Measurements from ENCODE around the gene ATP6V1C2.

- TF ChIP-seq, protein P1, sequence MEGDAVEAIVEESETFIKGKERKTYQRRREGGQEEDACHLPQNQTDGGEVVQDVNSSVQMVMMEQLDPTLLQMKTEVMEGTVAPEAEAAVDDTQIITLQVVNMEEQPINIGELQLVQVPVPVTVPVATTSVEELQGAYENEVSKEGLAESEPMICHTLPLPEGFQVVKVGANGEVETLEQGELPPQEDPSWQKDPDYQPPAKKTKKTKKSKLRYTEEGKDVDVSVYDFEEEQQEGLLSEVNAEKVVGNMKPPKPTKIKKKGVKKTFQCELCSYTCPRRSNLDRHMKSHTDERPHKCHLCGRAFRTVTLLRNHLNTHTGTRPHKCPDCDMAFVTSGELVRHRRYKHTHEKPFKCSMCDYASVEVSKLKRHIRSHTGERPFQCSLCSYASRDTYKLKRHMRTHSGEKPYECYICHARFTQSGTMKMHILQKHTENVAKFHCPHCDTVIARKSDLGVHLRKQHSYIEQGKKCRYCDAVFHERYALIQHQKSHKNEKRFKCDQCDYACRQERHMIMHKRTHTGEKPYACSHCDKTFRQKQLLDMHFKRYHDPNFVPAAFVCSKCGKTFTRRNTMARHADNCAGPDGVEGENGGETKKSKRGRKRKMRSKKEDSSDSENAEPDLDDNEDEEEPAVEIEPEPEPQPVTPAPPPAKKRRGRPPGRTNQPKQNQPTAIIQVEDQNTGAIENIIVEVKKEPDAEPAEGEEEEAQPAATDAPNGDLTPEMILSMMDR (conservative IDR thresholded peaks at IDR 0.05) = no peak
- no peak for TF ChIP-seq ZFX (IDR thresholded peaks at IDR 0.05)
Observed at GRCh38 chr2:10828346-10828745, 106.9 kb downstream of the ATP6V1C2 start.
